Measurements from ENCODE around the gene FBXL7.

Gene FBXL7

GRCh38 chr5:15959370-15960164 lies 459.6 kb downstream of the FBXL7 start:
- H3K4me2 ChIP-seq (ENCODE audit: low read depth, low read length, poor library complexity, severe bottlenecking), result no peak overlapping the region
- no peak overlapping the region for H2AFZ ChIP-seq (ENCODE audit: low read length)
- H3K79me2 ChIP-seq (ENCODE audit: insufficient read depth, low read length), result no peaks in the 10 kb centered on the region
- no peak overlapping the region for H3K4me3 ChIP-seq (ENCODE audit: low read length, poor library complexity, severe bottlenecking)
- no peaks in the 10 kb centered on the region for H3K4me1 ChIP-seq (ENCODE audit: insufficient read depth, low read length, poor library complexity, severe bottlenecking)
- H3K9me2 ChIP-seq (replicated peaks; ENCODE audit: low read depth, low read length), result no peaks in the 10 kb centered on the region
- TF ChIP-seq CTCF (conservative IDR thresholded peaks at IDR 0.05; ENCODE audit: low read length), result no peak
- no peak for TF ChIP-seq EZH2phosphoT487 (IDR thresholded peaks at IDR 0.05; ENCODE audit: borderline replicate concordance)
- no peaks in the 10 kb centered on the region for H4K20me1 ChIP-seq (ENCODE audit: insufficient read depth, low read length, poor library complexity, severe bottlenecking)
- H3K9ac ChIP-seq (ENCODE audit: low read depth, low read length, poor library complexity, severe bottlenecking), result no peak overlapping the region
- no peaks in the 10 kb centered on the region for H3F3A ChIP-seq (ENCODE audit: low read depth)
- no peaks in the 10 kb centered on the region for H3K9me3 ChIP-seq (ENCODE audit: insufficient read depth, low read depth, low read length)
- H3K36me3 ChIP-seq (ENCODE audit: insufficient read depth, low read length), result no peaks in the 10 kb centered on the region
- H3K27me3 ChIP-seq (ENCODE audit: insufficient read depth, low read length, poor library complexity, severe bottlenecking), result no peaks in the 10 kb centered on the region

- Histone ChIP-seq H3F3A (ENCODE audit: low read depth) (no peaks in the 10 kb centered on the region), H4K20me1 (ENCODE audit: insufficient read depth, low read length, poor library complexity, severe bottlenecking) (no peaks in the 10 kb centered on the region), H3K9ac (ENCODE audit: low read depth, low read length, poor library complexity, severe bottlenecking) (no peak overlapping the region), H3K36me3 (ENCODE audit: insufficient read depth, low read length) (no peaks in the 10 kb centered on the region), H3K4me3 (ENCODE audit: low read length, poor library complexity, severe bottlenecking) (no peak overlapping the region), H3K4me2 (ENCODE audit: low read depth, low read length, poor library complexity, severe bottlenecking) (no peak overlapping the region), H3K4me1 (ENCODE audit: insufficient read depth, low read length, poor library complexity, severe bottlenecking) (no peaks in the 10 kb centered on the region), H3K9me2 (replicated peaks; ENCODE audit: low read depth, low read length) (no peaks in the 10 kb centered on the region), H3K9me3 (ENCODE audit: insufficient read depth, low read depth, low read length) (no peaks in the 10 kb centered on the region), H3K79me2 (ENCODE audit: insufficient read depth, low read length) (no peaks in the 10 kb centered on the region), H2AFZ (ENCODE audit: low read length) (no peak overlapping the region), H3K27me3 (ENCODE audit: insufficient read depth, low read length, poor library complexity, severe bottlenecking) (no peaks in the 10 kb centered on the region)
- TF ChIP-seq EZH2phosphoT487 (IDR thresholded peaks at IDR 0.05; ENCODE audit: borderline replicate concordance), result no peak
- no peak for TF ChIP-seq CTCF (conservative IDR thresholded peaks at IDR 0.05; ENCODE audit: low read length)
These were observed 466.2 kb downstream of the FBXL7 start for GRCh38 chr5:15966066-15966640.

- Histone ChIP-seq H3K36me3 (ENCODE audit: insufficient read depth, low read length) (no peaks in the 10 kb centered on the region), H3K9me2 (replicated peaks; ENCODE audit: low read depth, low read length) (no peaks in the 10 kb centered on the region), H3K9me3 (ENCODE audit: insufficient read depth, low read depth, low read length) (no peaks in the 10 kb centered on the region), H3K4me1 (ENCODE audit: insufficient read depth, low read length, poor library complexity, severe bottlenecking) (no peaks in the 10 kb centered on the region), H3K9ac (ENCODE audit: low read depth, low read length, poor library complexity, severe bottlenecking) (no peak overlapping the region), H3K79me2 (ENCODE audit: insufficient read depth, low read length) (no peaks in the 10 kb centered on the region), H3F3A (ENCODE audit: low read depth) (no peaks in the 10 kb centered on the region), H4K20me1 (ENCODE audit: insufficient read depth, low read length, poor library complexity, severe bottlenecking) (no peaks in the 10 kb centered on the region), H3K4me2 (ENCODE audit: low read depth, low read length, poor library complexity, severe bottlenecking) (no peak overlapping the region), H2AFZ (ENCODE audit: low read length) (no peak overlapping the region), H3K4me3 (ENCODE audit: low read length, poor library complexity, severe bottlenecking) (no peak overlapping the region), H3K27me3 (ENCODE audit: insufficient read depth, low read length, poor library complexity, severe bottlenecking) (no peaks in the 10 kb centered on the region)
- TF ChIP-seq CTCF (conservative IDR thresholded peaks at IDR 0.05; ENCODE audit: low read length), result no peak
- no peak for TF ChIP-seq EZH2phosphoT487 (IDR thresholded peaks at IDR 0.05; ENCODE audit: borderline replicate concordance)
These were observed 466.7 kb downstream of the FBXL7 start for GRCh38 chr5:15966651-15967050.
